Liver (tissue), 9 donors: ENCODE measurements around the gene MRPL3. TPM values are rescaled to one million over a fixed set of nuclear protein-coding genes. Genes with fewer than 3 reads are reported as not detected.

ENCODE experiments used
- DNase-seq: peaks from one replicate; pipeline ENCODE4 v3.0.0-alpha.2; 2017; ENCODE audit warnings: low spot score
- H3K27ac ChIP-seq, 2 donors: one replicate each; pipeline ENCODE4 v1.7.0; 2013; ENCODE audit warnings: inconsistent platforms in 2 of 2, low read length in 2 of 2, control low read depth in 1 of 2, low read depth in 1 of 2, mild to moderate bottlenecking in 1 of 2
- H3K27me3 ChIP-seq, 4 donors: one replicate each; pipeline versions ENCODE4 v1.6.1 to v1.7.0; 2013; ENCODE audit warnings: low read length in 3 of 4, inconsistent platforms in 1 of 4, mild to moderate bottlenecking in 1 of 4, moderate library complexity in 1 of 4; ENCODE audit not compliant: control insufficient read depth in 4 of 4, insufficient read depth in 4 of 4
- H3K36me3 ChIP-seq, 4 donors: one replicate each; pipeline versions ENCODE4 v1.6.1 to v1.7.0; 2013; ENCODE audit warnings: low read length in 3 of 4, mild to moderate bottlenecking in 3 of 4, low read depth in 1 of 4, moderate library complexity in 1 of 4; ENCODE audit not compliant: control insufficient read depth in 4 of 4, insufficient read depth in 3 of 4
- H3K4me1 ChIP-seq, 4 donors: one replicate each; pipeline versions ENCODE4 v1.6.1 to v1.7.0; 2013; ENCODE audit warnings: low read length in 3 of 4, mild to moderate bottlenecking in 3 of 4, moderate library complexity in 1 of 4; ENCODE audit not compliant: control insufficient read depth in 4 of 4, insufficient read depth in 4 of 4
- H3K4me3 ChIP-seq, 3 donors: one replicate each; pipeline versions ENCODE4 v1.6.1 to v1.7.0; 2013; ENCODE audit warnings: low read length in 3 of 3, control low read depth in 1 of 3, low read depth in 1 of 3, mild to moderate bottlenecking in 1 of 3
- H3K9ac ChIP-seq, 2 donors: one replicate each; pipeline ENCODE4 v1.7.0; 2013; ENCODE audit warnings: low read length in 2 of 2, mild to moderate bottlenecking in 2 of 2, moderate library complexity in 2 of 2, control low read depth in 1 of 2, low read depth in 1 of 2
- H3K9me3 ChIP-seq, 4 donors: one replicate each; pipeline versions ENCODE4 v1.6.1 to v1.7.0; 2013; ENCODE audit warnings: low read length in 3 of 4; ENCODE audit not compliant: control insufficient read depth in 4 of 4
- ATF3 ChIP-seq: IDR thresholded peaks from 2 replicates; pipeline ENCODE4 v1.6.1; 2016; ENCODE audit warnings: antibody characterized with exemption
- CTCF ChIP-seq: fragments of 150-350 bp; IDR thresholded peaks from 2 replicates; pipeline ENCODE4 v1.5.1; 2017; ENCODE audit warnings: improper control_type of control experiment, low read depth, low read length; ENCODE audit not compliant: missing input control
- EGR1 ChIP-seq, 2 donors: IDR thresholded peaks; 2 replicates each; pipeline ENCODE4 v1.6.1; 2016 to 2018; ENCODE audit warnings: antibody characterized with exemption in 2 of 2, low read depth in 2 of 2
- FOXA1 ChIP-seq: IDR thresholded peaks from 2 replicates; pipeline ENCODE4 v1.6.1; 2016; ENCODE audit warnings: antibody characterized with exemption
- FOXA2 ChIP-seq: IDR thresholded peaks from 2 replicates; pipeline ENCODE4 v1.6.1; 2016; ENCODE audit warnings: antibody characterized with exemption
- GABPA ChIP-seq, 2 donors: IDR thresholded peaks in 1 of 2; conservative IDR thresholded peaks in 1 of 2; 2 replicates each; pipeline ENCODE4 v1.6.1; 2016; ENCODE audit warnings: antibody characterized with exemption in 2 of 2, mild to moderate bottlenecking in 1 of 2, moderate library complexity in 1 of 2
- HNF4G ChIP-seq: IDR thresholded peaks from 2 replicates; pipeline ENCODE4 v1.6.1; 2016; ENCODE audit warnings: antibody characterized with exemption
- JUND ChIP-seq, 2 donors: IDR thresholded peaks; 2 replicates each; pipeline ENCODE4 v1.6.1; 2016; ENCODE audit warnings: antibody characterized with exemption in 2 of 2
- MAX ChIP-seq: IDR thresholded peaks from 2 replicates; pipeline ENCODE4 v1.6.1; 2016; ENCODE audit warnings: antibody characterized with exemption
- NR2F2 ChIP-seq: IDR thresholded peaks from 2 replicates; pipeline ENCODE4 v1.6.1; 2016; ENCODE audit warnings: antibody characterized with exemption
- RAD21 ChIP-seq, 2 donors: IDR thresholded peaks; 2 replicates each; pipeline ENCODE4 v1.6.1; 2016; ENCODE audit warnings: antibody characterized with exemption in 2 of 2, mild to moderate bottlenecking in 2 of 2
- REST ChIP-seq: IDR thresholded peaks from 2 replicates; pipeline ENCODE4 v1.6.1; 2016; ENCODE audit warnings: antibody characterized with exemption, mild to moderate bottlenecking
- RXRA ChIP-seq, 2 donors: IDR thresholded peaks; 2 replicates each; pipeline ENCODE4 v1.6.1; 2017 to 2018; ENCODE audit warnings: antibody characterized with exemption in 2 of 2, mild to moderate bottlenecking in 1 of 2
- SP1 ChIP-seq: IDR thresholded peaks from 2 replicates; pipeline ENCODE4 v1.6.1; 2018; ENCODE audit warnings: antibody characterized with exemption, mild to moderate bottlenecking
- TAF1 ChIP-seq: conservative IDR thresholded peaks from 2 replicates; pipeline ENCODE4 v1.6.1; 2016; ENCODE audit warnings: antibody characterized with exemption, mild to moderate bottlenecking
- ZBTB33 ChIP-seq: IDR thresholded peaks from 2 replicates; pipeline ENCODE4 v1.6.1; 2016; ENCODE audit warnings: antibody characterized with exemption
- WGBS: extraction: QIAGEN DNeasy Blood & Tissue Kit; methylation state at CpG from one replicate; pipeline ENCODE4 v1.1.7; 2013; 5-methylcytosine and 5-hydroxymethylcytosine counted together
- polyA plus RNA-seq, 2 donors: library from polyadenylated mRNA; stranded (reverse) in 1 of 2; unstranded in 1 of 2; fragments of 200-250 nt in 1 of 2; fragments of >200 nt in 1 of 2; fragmentation: Nextera tagmentation in 1 of 2; extraction: Ambion mirVana in 1 of 2; gene quantifications; one replicate each; pipeline versions ENCODE4 v1.2.1 to v1.2.3, GENCODE V29; 2013 to 2015
- total RNA-seq, 2 donors: library from RNA; depleted of rRNA; stranded (reverse); fragments of >200 nt; gene quantifications; one replicate each; pipeline ENCODE4 v1.2.3, GENCODE V29; 2014
- donor health status: healthy.
- donor health status: healthy.
- donor health status: healthy.
- donor health status: healthy.
- donor health status: healthy.

MRPL3 gene
- total and polyA plus RNA-seq, 4 donors = 35.7 to 52.9 (median 47.6) TPM

- Histone ChIP-seq H3K4me3 (no peak overlapping the region), H3K27ac (no peak overlapping the region), H3K27me3 (peaks cover 0 to 4% (median 2%) of the 10 kb centered on the region in 4 donors), H3K36me3 (no peaks in the 10 kb centered on the region), H3K9me3 (peaks cover 0 to under 1% (median 0%) of the 10 kb centered on the region in 4 donors), H3K9ac (no peak overlapping the region), H3K4me1 (peaks cover 0 to 21% (median 7%) of the 10 kb centered on the region in 4 donors)
- no peak for TF ChIP-seq JUND (IDR thresholded peaks at IDR 0.05)
- TF ChIP-seq GABPA (IDR thresholded peaks at IDR 0.05 in 1 of 2, conservative IDR thresholded peaks at IDR 0.05 in 1 of 2) = no peak
- TF ChIP-seq FOXA2 = no peak
- TF ChIP-seq CTCF = no peak
- no peak for TF ChIP-seq FOXA1
- TF ChIP-seq HNF4G = no peak
- no peak for TF ChIP-seq TAF1
- TF ChIP-seq REST = no peak
- TF ChIP-seq RAD21 (IDR thresholded peaks at IDR 0.05) = no peak
- no peak for TF ChIP-seq MAX
- TF ChIP-seq ZBTB33 = no peak
- no peak for TF ChIP-seq RXRA (IDR thresholded peaks at IDR 0.05)
- 70% methylated on average over 4 of the region's 4 CpGs for WGBS
- no peak for DNase-seq
Observed at GRCh38 chr3:131505421-131505820, 2.6 kb upstream of the MRPL3 start.

GRCh38 chr3:131503320-131503635 is 507 bp upstream of the MRPL3 start:
- Histone ChIP-seq H3K4me1 (peaks cover 0 to 21% (median 7%) of the 10 kb centered on the region in 4 donors), H3K9ac (no peak overlapping the region), H3K9me3 (no peaks in the 10 kb centered on the region), H3K36me3 (peaks cover 0 to 17% (median 8%) of the 10 kb centered on the region in 4 donors), H3K27me3 (peaks cover 0 to 4% (median 2%) of the 10 kb centered on the region in 4 donors), H3K27ac (no peak overlapping the region), H3K4me3 (peak overlapping the region; percentile 67 to 94 (median 87))
- no peak for DNase-seq
- no peak for TF ChIP-seq CTCF
- no peak for TF ChIP-seq MAX
- TF ChIP-seq SP1 = no peak
- TF ChIP-seq RXRA (IDR thresholded peaks at IDR 0.05) = no peak
- no peak for TF ChIP-seq EGR1 (IDR thresholded peaks at IDR 0.05; ENCODE audit: low read depth in 2 of 2)
- no peak for TF ChIP-seq NR2F2
- TF ChIP-seq ATF3 = no peak
- TF ChIP-seq ZBTB33 = no peak
